Esophagus muscularis mucosa (tissue), 4 donors: ENCODE results near the gene TMEM95.

Experiments used
- CTCF ChIP-seq, 3 experiments: fragments of 200-600 bp in 2 of 3; fragments of 450-650 bp in 1 of 3; sonication (generic) in 2 of 3; IDR thresholded peaks; one replicate each; pipeline ENCODE4 v1.5.1; 2017 to 2019; ENCODE audit warnings: antibody characterized with exemption in 3 of 3, mild to moderate bottlenecking in 2 of 3, moderate library complexity in 1 of 3
- EP300 ChIP-seq: sonication (generic); formaldehyde crosslinking; IDR thresholded peaks from one replicate; pipeline ENCODE4 v1.6.1; 2017; ENCODE audit warnings: antibody characterized with exemption
- POLR2A ChIP-seq: fragments of 450-650 bp; IDR thresholded peaks from one replicate; pipeline ENCODE4 v1.6.1; 2017; ENCODE audit warnings: antibody characterized with exemption, moderate library complexity, mild to moderate bottlenecking, low read depth
- POLR2AphosphoS5 ChIP-seq, 2 donors: sonication (generic); formaldehyde crosslinking; IDR thresholded peaks; one replicate each; pipeline ENCODE4 v1.6.1; 2017; ENCODE audit warnings: antibody characterized with exemption in 2 of 2

DNA sequence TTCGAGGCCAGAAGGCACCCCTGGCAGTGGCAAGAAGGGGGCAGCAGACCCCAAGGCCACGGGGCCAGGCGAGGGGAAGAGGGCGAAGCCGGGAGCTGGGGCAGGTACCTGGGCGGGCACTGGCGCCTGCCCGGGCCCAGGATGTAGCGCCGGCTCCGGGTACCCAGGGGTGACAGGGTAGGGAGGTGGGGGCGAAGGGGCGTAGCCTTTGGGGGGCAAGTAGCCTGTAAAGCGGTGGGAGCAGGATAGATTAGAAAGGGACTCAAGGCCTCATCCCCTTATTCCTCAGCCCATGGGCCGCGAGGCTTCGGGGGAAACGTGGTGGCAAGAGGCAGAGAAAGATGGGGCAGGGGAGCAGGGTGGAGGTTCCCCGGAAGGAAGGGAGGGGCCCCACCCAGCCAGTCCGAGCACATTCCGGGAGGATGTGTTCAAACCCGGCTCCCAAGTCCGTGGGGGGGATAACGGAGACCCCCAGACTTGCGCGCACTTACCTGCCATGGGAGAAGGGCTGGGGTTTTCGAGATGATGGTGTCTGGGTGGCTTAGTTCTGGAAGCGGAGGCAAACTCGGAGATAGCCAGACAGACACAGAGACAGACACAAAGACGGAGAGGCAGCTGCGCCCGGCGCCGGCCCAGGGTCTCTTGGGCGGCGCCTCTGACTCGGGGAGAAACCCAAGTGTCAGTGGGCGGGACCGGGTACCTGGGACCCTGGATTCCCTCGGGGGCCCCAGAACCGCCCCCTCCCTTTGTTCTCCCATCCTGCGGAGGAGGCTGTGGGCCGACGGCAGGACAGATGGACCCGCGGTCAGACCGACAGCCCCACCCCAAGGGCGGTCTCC, 38.9 kb downstream of the TMEM95 start:
- no peak for TF ChIP-seq CTCF (IDR thresholded peaks at IDR 0.05)
- no peak for TF ChIP-seq POLR2AphosphoS5 (IDR thresholded peaks at IDR 0.05)
- no peak for TF ChIP-seq POLR2A
- no peak for TF ChIP-seq EP300
